GM23338 (cell line): Measurements from ENCODE around the gene CACNA2D1. TPM values are rescaled to one million over a fixed set of nuclear protein-coding genes. Genes with fewer than 3 reads are reported as not detected.

Source experiments
- ATAC-seq: fragments of 200-7000 bp; cut with Tn5 transposase; 3 replicates; pipeline ENCODE4 v1.9.1; 2020
- DNase-seq: peaks from one replicate; pipeline ENCODE4 v3.0.0-alpha.2; 2015; ENCODE audit warnings: low spot score
- H2AFZ ChIP-seq: fragments of 200-600 bp; sonication (generic); 2 replicates; pipeline ENCODE4 v1.8.0; 2016; ENCODE audit warnings: antibody characterized with exemption, mild to moderate bottlenecking, moderate library complexity
- H3F3A ChIP-seq: fragments of 200-600 bp; sonication (generic); replicated peaks from 2 replicates; pipeline ENCODE4 v1.8.0; 2017; ENCODE audit warnings: antibody characterized with exemption, mixed run types, low read depth
- H3K27ac ChIP-seq: fragments of 200-600 bp; sonication (generic); 2 replicates; pipeline ENCODE4 v1.6.1; 2016; ENCODE audit warnings: low read depth
- H3K27me3 ChIP-seq: fragments of 200-600 bp; sonication (generic); 2 replicates; pipeline ENCODE4 v1.8.0; 2016; ENCODE audit warnings: mild to moderate bottlenecking, mixed run types, moderate library complexity; ENCODE audit not compliant: insufficient read depth
- H3K36me3 ChIP-seq: fragments of 200-600 bp; sonication (generic); 2 replicates; pipeline ENCODE4 v1.8.0; 2016; ENCODE audit warnings: mild to moderate bottlenecking; ENCODE audit not compliant: insufficient read depth
- H3K4me1 ChIP-seq: fragments of 200-600 bp; sonication (generic); 2 replicates; pipeline ENCODE4 v1.8.0; 2016; ENCODE audit warnings: mild to moderate bottlenecking, moderate library complexity; ENCODE audit not compliant: insufficient read depth
- H3K4me2 ChIP-seq: fragments of 200-600 bp; sonication (generic); 2 replicates; pipeline ENCODE4 v1.7.1; 2017; ENCODE audit warnings: mixed run types
- H3K4me3 ChIP-seq: fragments of 200-600 bp; sonication (generic); 2 replicates; pipeline ENCODE4 v1.6.1; 2016; ENCODE audit warnings: mixed run types
- H3K79me2 ChIP-seq: fragments of 200-600 bp; sonication (generic); replicated peaks from 2 replicates; pipeline ENCODE4 v1.8.0; 2017; ENCODE audit warnings: mild to moderate bottlenecking; ENCODE audit not compliant: insufficient read depth
- H3K9me2 ChIP-seq: fragments of 200-600 bp; sonication (generic); 2 replicates; pipeline ENCODE4 v1.8.0; 2017; ENCODE audit not compliant: insufficient read depth
- H4K20me1 ChIP-seq: fragments of 200-600 bp; sonication (generic); replicated peaks from 2 replicates; pipeline ENCODE4 v1.8.0; 2017; ENCODE audit warnings: mild to moderate bottlenecking; ENCODE audit not compliant: insufficient read depth
- H3K27ac Mint-ChIP-seq: 2 replicates; pipeline ENCODE4 v1.8.0; 2020; ENCODE audit warnings: inconsistent platforms, mild to moderate bottlenecking, moderate library complexity, mixed read lengths
- H3K27me3 Mint-ChIP-seq: 3 replicates; pipeline ENCODE4 v1.8.0; 2022; ENCODE audit warnings: low read depth, mild to moderate bottlenecking, moderate library complexity, mixed read lengths, inconsistent platforms; ENCODE audit not compliant: insufficient read depth, poor library complexity
- H3K36me3 Mint-ChIP-seq: 3 replicates; pipeline ENCODE4 v1.8.0; 2021; ENCODE audit warnings: low read depth, mild to moderate bottlenecking, inconsistent platforms, moderate library complexity, mixed read lengths
- H3K4me1 Mint-ChIP-seq: 3 replicates; pipeline ENCODE4 v1.8.0; 2020; ENCODE audit warnings: mild to moderate bottlenecking, inconsistent platforms, mixed read lengths
- H3K4me3 Mint-ChIP-seq: 3 replicates; pipeline ENCODE4 v1.8.0; 2021; ENCODE audit warnings: moderate library complexity, mild to moderate bottlenecking, inconsistent platforms, mixed read lengths
- H3K9me3 Mint-ChIP-seq: 3 replicates; pipeline ENCODE4 v1.8.0; 2020; ENCODE audit warnings: moderate library complexity, mild to moderate bottlenecking, inconsistent platforms, mixed read lengths
- CREB1 ChIP-seq: fragments of 250-450 bp; sonication (Bioruptor Pico); IDR thresholded peaks from 2 replicates; pipeline ENCODE4 v1.5.0; 2020; ENCODE audit warnings: low read depth, mild to moderate bottlenecking, moderate library complexity
- EZH2 ChIP-seq: fragments of 200-600 bp; sonication (generic); IDR thresholded peaks from one replicate; pipeline ENCODE4 v1.8.0; 2017; ENCODE audit warnings: antibody characterized with exemption, mild to moderate bottlenecking, low read depth; ENCODE audit not compliant: unreplicated experiment
- NANOG ChIP-seq: IDR thresholded peaks from 2 replicates; pipeline ENCODE4 v1.6.1; 2016; ENCODE audit warnings: antibody characterized with exemption, borderline replicate concordance
- POLR2AphosphoS5 ChIP-seq: IDR thresholded peaks from 2 replicates; pipeline ENCODE4 v1.6.1; 2016; ENCODE audit warnings: antibody characterized with exemption, low read depth
- STAT1 ChIP-seq: IDR thresholded peaks from one replicate; pipeline ENCODE4 v1.6.1; 2016; ENCODE audit warnings: antibody characterized with exemption; ENCODE audit not compliant: unreplicated experiment
- ZNF331 ChIP-seq: fragments of 250-450 bp; sonication (Bioruptor Pico); IDR thresholded peaks from 2 replicates; pipeline ENCODE4 v1.5.0; 2020; ENCODE audit warnings: low read depth, mild to moderate bottlenecking, moderate library complexity
- polyA plus RNA-seq: library from polyadenylated mRNA; unstranded; fragments of >200 nt; fragmentation: Nextera tagmentation; extraction: Ambion mirVana; gene quantifications from 2 replicates; pipeline ENCODE4 v1.2.1, GENCODE V29; 2016
- total RNA-seq: library from RNA; depleted of rRNA; stranded (reverse); fragments of >200 nt; shearing (Covaris generic); gene quantifications from 2 replicates; pipeline ENCODE4 v1.2.3, GENCODE V29; 2014
- TF ChIP-seq, protein P1 (sequence below): IDR thresholded peaks from one replicate; pipeline ENCODE4 v1.6.1; 2018; ENCODE audit warnings: antibody characterized with exemption; ENCODE audit not compliant: unreplicated experiment
- TF ChIP-seq, protein P2 (sequence below), 2 experiments: fragments of 200-600 bp in 1 of 2; sonication (generic) in 1 of 2; conservative IDR thresholded peaks; 2 replicates each; pipeline versions ENCODE4 v1.5.1 to v1.6.1; 2016 to 2017; ENCODE audit warnings: antibody characterized with exemption in 2 of 2, low read depth in 2 of 2, mild to moderate bottlenecking in 2 of 2, moderate library complexity in 1 of 2
- TF ChIP-seq, protein P3 (sequence below): IDR thresholded peaks from 2 replicates; pipeline ENCODE4 v1.6.1; 2016; ENCODE audit warnings: antibody characterized with exemption

Gene CACNA2D1
- total and polyA plus RNA-seq, 2 experiments from 2014 or later, result 7.0 to 20.4 TPM

DNA sequence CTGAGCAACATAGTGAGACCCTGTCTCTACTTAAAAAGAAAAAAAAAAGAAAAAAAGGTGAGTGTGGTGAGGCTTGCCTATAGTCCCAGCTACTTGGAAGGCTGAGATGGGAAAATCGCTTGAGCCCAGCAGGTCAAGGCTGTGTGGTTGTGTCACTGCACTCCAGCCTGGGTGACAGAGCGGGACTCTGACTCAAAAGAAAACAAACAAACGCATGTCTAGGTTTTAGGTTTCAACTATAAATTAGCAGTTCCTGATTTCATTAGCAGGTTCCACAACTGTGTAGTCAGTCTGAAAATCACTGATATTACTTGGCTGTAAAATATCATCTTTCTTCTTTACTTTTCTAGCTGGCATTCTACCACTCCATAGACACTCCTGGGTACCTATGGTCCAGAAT is 518.0 kb downstream of the CACNA2D1 start (continued):
- TF ChIP-seq, protein P1, sequence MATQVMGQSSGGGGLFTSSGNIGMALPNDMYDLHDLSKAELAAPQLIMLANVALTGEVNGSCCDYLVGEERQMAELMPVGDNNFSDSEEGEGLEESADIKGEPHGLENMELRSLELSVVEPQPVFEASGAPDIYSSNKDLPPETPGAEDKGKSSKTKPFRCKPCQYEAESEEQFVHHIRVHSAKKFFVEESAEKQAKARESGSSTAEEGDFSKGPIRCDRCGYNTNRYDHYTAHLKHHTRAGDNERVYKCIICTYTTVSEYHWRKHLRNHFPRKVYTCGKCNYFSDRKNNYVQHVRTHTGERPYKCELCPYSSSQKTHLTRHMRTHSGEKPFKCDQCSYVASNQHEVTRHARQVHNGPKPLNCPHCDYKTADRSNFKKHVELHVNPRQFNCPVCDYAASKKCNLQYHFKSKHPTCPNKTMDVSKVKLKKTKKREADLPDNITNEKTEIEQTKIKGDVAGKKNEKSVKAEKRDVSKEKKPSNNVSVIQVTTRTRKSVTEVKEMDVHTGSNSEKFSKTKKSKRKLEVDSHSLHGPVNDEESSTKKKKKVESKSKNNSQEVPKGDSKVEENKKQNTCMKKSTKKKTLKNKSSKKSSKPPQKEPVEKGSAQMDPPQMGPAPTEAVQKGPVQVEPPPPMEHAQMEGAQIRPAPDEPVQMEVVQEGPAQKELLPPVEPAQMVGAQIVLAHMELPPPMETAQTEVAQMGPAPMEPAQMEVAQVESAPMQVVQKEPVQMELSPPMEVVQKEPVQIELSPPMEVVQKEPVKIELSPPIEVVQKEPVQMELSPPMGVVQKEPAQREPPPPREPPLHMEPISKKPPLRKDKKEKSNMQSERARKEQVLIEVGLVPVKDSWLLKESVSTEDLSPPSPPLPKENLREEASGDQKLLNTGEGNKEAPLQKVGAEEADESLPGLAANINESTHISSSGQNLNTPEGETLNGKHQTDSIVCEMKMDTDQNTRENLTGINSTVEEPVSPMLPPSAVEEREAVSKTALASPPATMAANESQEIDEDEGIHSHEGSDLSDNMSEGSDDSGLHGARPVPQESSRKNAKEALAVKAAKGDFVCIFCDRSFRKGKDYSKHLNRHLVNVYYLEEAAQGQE, result no peak
- TF ChIP-seq, protein P2, sequence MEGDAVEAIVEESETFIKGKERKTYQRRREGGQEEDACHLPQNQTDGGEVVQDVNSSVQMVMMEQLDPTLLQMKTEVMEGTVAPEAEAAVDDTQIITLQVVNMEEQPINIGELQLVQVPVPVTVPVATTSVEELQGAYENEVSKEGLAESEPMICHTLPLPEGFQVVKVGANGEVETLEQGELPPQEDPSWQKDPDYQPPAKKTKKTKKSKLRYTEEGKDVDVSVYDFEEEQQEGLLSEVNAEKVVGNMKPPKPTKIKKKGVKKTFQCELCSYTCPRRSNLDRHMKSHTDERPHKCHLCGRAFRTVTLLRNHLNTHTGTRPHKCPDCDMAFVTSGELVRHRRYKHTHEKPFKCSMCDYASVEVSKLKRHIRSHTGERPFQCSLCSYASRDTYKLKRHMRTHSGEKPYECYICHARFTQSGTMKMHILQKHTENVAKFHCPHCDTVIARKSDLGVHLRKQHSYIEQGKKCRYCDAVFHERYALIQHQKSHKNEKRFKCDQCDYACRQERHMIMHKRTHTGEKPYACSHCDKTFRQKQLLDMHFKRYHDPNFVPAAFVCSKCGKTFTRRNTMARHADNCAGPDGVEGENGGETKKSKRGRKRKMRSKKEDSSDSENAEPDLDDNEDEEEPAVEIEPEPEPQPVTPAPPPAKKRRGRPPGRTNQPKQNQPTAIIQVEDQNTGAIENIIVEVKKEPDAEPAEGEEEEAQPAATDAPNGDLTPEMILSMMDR (conservative IDR thresholded peaks at IDR 0.05; ENCODE audit: low read depth in 2 of 2), result no peak

DNA sequence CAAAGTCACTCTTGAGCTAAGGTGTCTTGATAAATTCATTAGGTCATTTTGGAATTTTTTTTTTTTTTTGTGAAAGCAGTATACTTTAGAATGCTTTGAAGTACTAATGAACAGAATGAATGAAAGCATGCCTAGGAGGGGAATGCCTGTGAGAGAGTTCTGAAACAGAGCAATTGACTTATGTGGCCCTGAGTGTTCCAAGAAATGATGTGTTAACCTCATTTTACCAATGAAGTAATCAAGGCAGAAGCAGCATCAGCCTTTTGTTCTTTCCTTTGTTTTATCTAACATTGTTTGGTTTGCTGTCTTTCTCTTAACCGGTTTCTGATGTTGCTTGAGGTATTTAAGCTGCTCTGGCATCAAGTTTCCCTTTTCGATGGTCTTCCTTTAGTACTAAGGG is 519.1 kb downstream of the CACNA2D1 start:
- Histone ChIP-seq H3K4me1 (no peaks in the 10 kb centered on the region), H2AFZ (no peak overlapping the region), H3K27me3 (no peaks in the 10 kb centered on the region), H4K20me1 (no peaks in the 10 kb centered on the region), H3K27ac (no peak overlapping the region), H3K36me3 (no peaks in the 10 kb centered on the region), H3K9me2 (no peaks in the 10 kb centered on the region), H3F3A (no peaks in the 10 kb centered on the region), H3K4me2 (no peak overlapping the region), H3K4me3 (no peak overlapping the region), H3K79me2 (no peaks in the 10 kb centered on the region)
- DNase-seq, result peak; percentile 5
- H3K27me3 Mint-ChIP-seq, result peaks cover 1% of the 10 kb centered on the region
- H3K36me3 Mint-ChIP-seq, result peaks cover under 1% of the 10 kb centered on the region
- no peak overlapping the region for H3K4me3 Mint-ChIP-seq
- TF ChIP-seq, protein P3, sequence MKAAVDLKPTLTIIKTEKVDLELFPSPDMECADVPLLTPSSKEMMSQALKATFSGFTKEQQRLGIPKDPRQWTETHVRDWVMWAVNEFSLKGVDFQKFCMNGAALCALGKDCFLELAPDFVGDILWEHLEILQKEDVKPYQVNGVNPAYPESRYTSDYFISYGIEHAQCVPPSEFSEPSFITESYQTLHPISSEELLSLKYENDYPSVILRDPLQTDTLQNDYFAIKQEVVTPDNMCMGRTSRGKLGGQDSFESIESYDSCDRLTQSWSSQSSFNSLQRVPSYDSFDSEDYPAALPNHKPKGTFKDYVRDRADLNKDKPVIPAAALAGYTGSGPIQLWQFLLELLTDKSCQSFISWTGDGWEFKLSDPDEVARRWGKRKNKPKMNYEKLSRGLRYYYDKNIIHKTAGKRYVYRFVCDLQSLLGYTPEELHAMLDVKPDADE, result no peak
- TF ChIP-seq STAT1 (no peak), NANOG (no peak), POLR2AphosphoS5 (no peak)
- H3K9me3 Mint-ChIP-seq, result no peaks in the 10 kb centered on the region; the same call in 2 of the 3 replicates
- H3K27ac Mint-ChIP-seq, result no peak overlapping the region
- peak; percentile 25; the same call in 1 of the 3 replicates for ATAC-seq
- peaks cover 16% of the 10 kb centered on the region for H3K4me1 Mint-ChIP-seq

DNA sequence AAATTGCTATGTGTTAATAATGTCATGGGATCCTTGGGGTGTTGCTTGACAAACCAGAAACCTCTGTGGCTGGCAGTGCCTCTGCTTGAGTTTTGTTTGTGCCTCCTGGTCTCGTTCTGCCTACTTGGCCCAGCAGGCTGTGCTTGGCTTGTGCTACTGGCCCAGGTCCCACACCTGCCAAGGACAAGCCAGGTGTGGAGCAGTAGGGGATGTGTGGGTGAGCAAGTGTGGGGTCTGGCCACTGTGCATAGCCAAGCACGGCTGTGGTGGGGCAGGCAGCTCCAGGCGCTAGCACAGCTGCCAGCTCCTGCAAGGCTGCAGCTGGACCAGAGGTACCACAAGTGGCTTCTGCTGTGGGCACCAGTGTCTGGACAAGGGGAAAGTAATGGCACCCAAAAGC is 524.1 kb downstream of the CACNA2D1 start:
- Histone ChIP-seq H3K36me3 (no peaks in the 10 kb centered on the region), H3K9me2 (no peaks in the 10 kb centered on the region), H3K4me3 (no peak overlapping the region), H2AFZ (no peak overlapping the region), H3K79me2 (no peaks in the 10 kb centered on the region), H3K27me3 (no peaks in the 10 kb centered on the region), H3F3A (no peaks in the 10 kb centered on the region), H3K27ac (no peak overlapping the region), H3K4me2 (no peak overlapping the region), H4K20me1 (no peaks in the 10 kb centered on the region), H3K4me1 (no peaks in the 10 kb centered on the region)
- Mint-ChIP-seq H3K36me3 (peaks cover 3% of the 10 kb centered on the region), H3K4me1 (peaks cover 12% of the 10 kb centered on the region), H3K27me3 (peaks cover 2% of the 10 kb centered on the region), H3K9me3 (no peaks in the 10 kb centered on the region; the same call in 2 of the 3 replicates), H3K4me3 (no peak overlapping the region; the same call in 2 of the 3 replicates), H3K27ac (no peak overlapping the region)
- ATAC-seq (no peak), DNase-seq (no peak)
- TF ChIP-seq ZNF331 (no peak), CREB1 (no peak), EZH2 (no peak)
- TF ChIP-seq, protein P2 (conservative IDR thresholded peaks at IDR 0.05; ENCODE audit: low read depth in 2 of 2), result no peak
- TF ChIP-seq, protein P1, result no peak
